Colonic mucosa (tissue), 4 donors: ENCODE data around the gene SAMD13. TPM values are rescaled to one million over a fixed set of nuclear protein-coding genes. Genes with fewer than 3 reads are reported as not detected.
A peak's percentile ranks its signal among the peaks of the same experiment; 100 is the strongest.

ENCODE experiments used
- DNase-seq: peaks from one replicate; pipeline ENCODE4 v3.0.0-alpha.2; 2020
- H3K27ac ChIP-seq: fragments of 200-600 bp; one replicate; pipeline ENCODE4 v1.8.0; 2021
- H3K27me3 ChIP-seq: fragments of 200-600 bp; one replicate; pipeline ENCODE4 v1.8.0; 2021
- H3K36me3 ChIP-seq: fragments of 200-600 bp; one replicate; pipeline ENCODE4 v1.8.0; 2021
- H3K4me1 ChIP-seq: fragments of 200-600 bp; one replicate; pipeline ENCODE4 v1.8.0; 2021; ENCODE audit warnings: mild to moderate bottlenecking
- H3K4me3 ChIP-seq: fragments of 200-600 bp; one replicate; pipeline ENCODE4 v1.8.0; 2021
- H3K9ac ChIP-seq, 2 donors: one replicate each; pipeline ENCODE4 v1.7.0; 2013; ENCODE audit warnings: control low read depth in 2 of 2, low read depth in 2 of 2, low read length in 2 of 2
- H3K9me3 ChIP-seq: fragments of 200-600 bp; one replicate; pipeline ENCODE4 v1.8.0; 2021
- intact Hi-C: fragments of 100-400 bp; cut with DNase I; formaldehyde crosslinking; loops from one replicate; pipeline ENCODE4 v1.14.1; 2022
- total RNA-seq, 2 donors: library from RNA; stranded (reverse); fragmentation: NEBNext Ultra II Directional in 1 of 2; extraction: Animal tissue kit (Norgen Biotek cat#: 25700) in 1 of 2; gene quantifications; one replicate each; pipeline ENCODE4 v1.2.1, GENCODE V29; 2021
- TF ChIP-seq, protein P1 (sequence below): fragments of 200-600 bp; IDR thresholded peaks from one replicate; pipeline ENCODE4 v1.8.0; 2022; ENCODE audit warnings: antibody characterized with exemption, mild to moderate bottlenecking
- donor health status: healthy.
- donor health status: DM: no; HTN: no; CAD: no.
- donor health status: DM: no; HTN: no; CAD: no.

Gene SAMD13
- total RNA-seq, 2 donors from 2014 or later, result 22.2 to 31.0 TPM

DNA sequence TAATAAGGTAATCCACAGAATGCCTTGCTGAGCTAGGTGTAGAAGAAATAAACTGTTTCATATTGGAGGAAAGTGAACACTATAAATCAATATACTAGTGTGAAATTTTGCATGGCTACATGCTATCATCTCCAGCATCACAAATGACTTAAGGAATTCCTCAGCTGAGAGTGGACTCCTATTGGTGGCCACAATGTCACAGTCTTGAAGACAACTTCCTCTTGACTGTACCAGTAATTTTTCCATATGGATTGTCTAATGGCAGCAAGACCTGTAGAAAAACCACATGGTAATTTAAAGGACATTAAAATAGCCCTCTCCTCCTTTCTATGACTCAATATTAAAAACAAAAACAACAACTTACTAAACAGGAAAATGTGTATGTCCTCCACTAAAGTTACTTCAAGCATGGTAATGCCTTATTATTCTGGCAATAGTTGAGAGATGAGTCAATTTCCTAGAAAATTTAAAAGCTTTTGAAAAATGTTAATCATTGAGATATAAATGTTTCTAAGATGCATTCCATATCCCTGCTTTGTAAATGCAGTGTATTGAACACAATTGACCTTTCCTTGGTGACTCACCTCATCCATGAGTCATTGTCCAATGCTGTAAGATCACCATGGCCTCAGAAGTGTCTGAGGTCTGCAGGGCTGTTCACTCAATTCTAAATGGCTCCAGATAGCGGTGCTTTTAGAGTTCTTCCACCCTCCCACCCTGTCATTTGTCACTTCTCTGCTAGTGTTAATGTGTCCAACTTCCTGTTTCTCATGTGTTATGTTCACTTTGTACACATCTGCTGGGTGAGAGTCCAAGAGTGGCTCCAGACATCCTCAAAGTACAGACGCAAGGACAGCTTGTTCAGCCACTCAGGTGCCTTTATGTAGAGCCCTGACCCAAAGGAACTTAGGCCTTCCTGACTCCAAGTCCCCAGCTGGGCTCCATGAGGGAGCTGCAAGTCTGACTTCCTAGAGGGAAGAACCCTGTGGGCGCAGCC lies 64.0 kb downstream of the SAMD13 start:
- H3K4me3 ChIP-seq, result no peak overlapping the region
- H3K9me3 ChIP-seq, result no peaks in the 10 kb centered on the region
- H3K36me3 ChIP-seq, result no peaks in the 10 kb centered on the region
- H3K4me1 ChIP-seq, result peaks cover 5% of the 10 kb centered on the region
- no peaks in the 10 kb centered on the region for H3K27me3 ChIP-seq
- intact Hi-C loops, result no loop called here
- TF ChIP-seq, protein P1, sequence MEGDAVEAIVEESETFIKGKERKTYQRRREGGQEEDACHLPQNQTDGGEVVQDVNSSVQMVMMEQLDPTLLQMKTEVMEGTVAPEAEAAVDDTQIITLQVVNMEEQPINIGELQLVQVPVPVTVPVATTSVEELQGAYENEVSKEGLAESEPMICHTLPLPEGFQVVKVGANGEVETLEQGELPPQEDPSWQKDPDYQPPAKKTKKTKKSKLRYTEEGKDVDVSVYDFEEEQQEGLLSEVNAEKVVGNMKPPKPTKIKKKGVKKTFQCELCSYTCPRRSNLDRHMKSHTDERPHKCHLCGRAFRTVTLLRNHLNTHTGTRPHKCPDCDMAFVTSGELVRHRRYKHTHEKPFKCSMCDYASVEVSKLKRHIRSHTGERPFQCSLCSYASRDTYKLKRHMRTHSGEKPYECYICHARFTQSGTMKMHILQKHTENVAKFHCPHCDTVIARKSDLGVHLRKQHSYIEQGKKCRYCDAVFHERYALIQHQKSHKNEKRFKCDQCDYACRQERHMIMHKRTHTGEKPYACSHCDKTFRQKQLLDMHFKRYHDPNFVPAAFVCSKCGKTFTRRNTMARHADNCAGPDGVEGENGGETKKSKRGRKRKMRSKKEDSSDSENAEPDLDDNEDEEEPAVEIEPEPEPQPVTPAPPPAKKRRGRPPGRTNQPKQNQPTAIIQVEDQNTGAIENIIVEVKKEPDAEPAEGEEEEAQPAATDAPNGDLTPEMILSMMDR, result no peak
- H3K27ac ChIP-seq, result peak overlapping the region; percentile 31
- peak; percentile 34 for DNase-seq
- H3K9ac ChIP-seq, result no peak overlapping the region

DNA sequence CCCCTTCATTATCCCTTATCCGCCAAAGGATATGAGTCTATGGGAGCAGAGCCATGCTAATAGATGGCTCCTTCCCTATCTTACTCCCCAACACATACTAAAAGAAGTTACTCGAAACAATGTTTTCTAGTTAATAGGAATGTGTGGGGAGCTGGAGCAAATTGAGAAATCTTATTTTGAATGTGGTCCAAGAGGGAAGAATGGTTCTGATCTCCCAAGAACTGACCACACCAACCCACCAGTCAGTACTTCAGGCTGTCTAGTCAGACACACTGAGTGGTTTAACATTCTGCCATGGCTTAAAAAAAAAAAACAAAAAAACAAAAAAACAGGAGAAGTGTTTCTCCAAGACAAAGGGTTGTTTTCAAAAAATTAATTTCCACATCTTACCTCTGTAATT lies 65.3 kb downstream of the SAMD13 start:
- H3K27ac ChIP-seq, result no peak overlapping the region
- no peak for DNase-seq
- TF ChIP-seq, protein P1, result no peak
- peaks cover 5% of the 10 kb centered on the region for H3K4me1 ChIP-seq
- H3K9me3 ChIP-seq, result no peaks in the 10 kb centered on the region
- H3K36me3 ChIP-seq, result no peaks in the 10 kb centered on the region
- H3K27me3 ChIP-seq, result no peaks in the 10 kb centered on the region
- no peak overlapping the region for H3K4me3 ChIP-seq
- intact Hi-C loops, result no loop called here
- H3K9ac ChIP-seq, result no peak overlapping the region

DNA sequence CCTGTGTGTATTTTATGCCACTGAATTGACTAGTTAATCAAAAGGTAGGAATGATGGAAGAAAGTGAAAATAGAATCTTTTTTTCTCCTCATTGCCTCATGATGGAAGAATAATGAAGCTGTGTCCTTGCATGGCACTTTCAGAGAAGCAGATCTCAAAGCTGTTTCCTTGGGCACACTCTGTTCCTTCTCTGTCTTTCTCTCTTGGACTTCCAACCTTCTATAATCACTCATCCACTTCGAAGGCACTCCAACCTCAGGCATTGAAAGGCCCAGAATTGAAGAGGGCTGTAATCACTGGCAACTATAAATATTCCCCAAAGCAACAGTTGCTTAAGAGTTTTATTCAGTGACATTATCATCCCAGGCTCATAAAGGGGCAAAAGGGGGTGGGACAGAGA lies 65.7 kb downstream of the SAMD13 start:
- Histone ChIP-seq H3K9me3 (no peaks in the 10 kb centered on the region), H3K27me3 (no peaks in the 10 kb centered on the region), H3K9ac (no peak overlapping the region), H3K36me3 (no peaks in the 10 kb centered on the region), H3K4me1 (peaks cover 5% of the 10 kb centered on the region), H3K27ac (no peak overlapping the region), H3K4me3 (no peak overlapping the region)
- intact Hi-C loops, result no loop called here
- TF ChIP-seq, protein P1, result no peak
- DNase-seq, result no peak

DNA sequence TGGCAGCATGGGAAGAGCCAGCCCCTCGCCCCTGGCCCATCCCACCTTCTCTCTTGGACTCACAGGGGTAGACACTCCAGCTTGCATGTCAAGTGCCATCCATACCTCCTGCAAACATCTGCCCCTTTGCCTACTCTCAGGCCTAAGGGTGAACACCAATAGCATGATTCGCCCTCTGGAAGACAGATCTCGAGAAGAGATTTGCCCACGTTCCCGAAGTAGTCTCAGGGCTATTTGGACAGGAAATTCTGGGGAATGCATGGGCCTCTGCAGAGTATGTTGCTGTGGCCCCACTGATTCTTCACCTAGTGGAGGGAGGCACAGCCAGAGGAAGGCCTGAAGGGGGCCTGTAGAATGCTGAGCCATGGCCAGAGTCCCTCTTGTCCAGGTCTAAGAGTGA lies 66.9 kb downstream of the SAMD13 start:
- no peak for DNase-seq
- no peak overlapping the region for H3K4me3 ChIP-seq
- TF ChIP-seq, protein P1, result no peak
- H3K9me3 ChIP-seq, result no peaks in the 10 kb centered on the region
- no peak overlapping the region for H3K9ac ChIP-seq
- no peaks in the 10 kb centered on the region for H3K36me3 ChIP-seq
- H3K27ac ChIP-seq, result no peak overlapping the region
- H3K4me1 ChIP-seq, result peaks cover 5% of the 10 kb centered on the region
- intact Hi-C loops, result no loop called here
- H3K27me3 ChIP-seq, result no peaks in the 10 kb centered on the region

DNA sequence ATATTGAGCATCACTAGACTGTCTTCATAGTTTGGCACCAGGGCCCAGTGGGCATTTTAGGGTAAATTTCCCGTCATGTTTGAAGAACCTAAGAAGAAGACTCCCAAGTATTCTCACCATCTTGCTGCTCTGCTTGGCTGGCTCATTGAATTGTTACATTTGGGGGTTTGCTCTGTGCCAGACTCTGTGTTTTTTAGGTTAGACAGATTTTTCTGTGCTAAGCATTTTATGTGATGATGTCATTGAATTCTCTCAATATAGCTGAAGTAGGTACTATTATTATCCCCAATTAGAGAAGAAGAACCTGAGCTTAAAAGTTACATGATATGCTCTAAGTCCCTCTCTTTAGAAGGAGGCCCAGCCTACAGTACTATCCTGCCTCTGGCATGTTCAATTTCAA lies 68.8 kb downstream of the SAMD13 start:
- H3K36me3 ChIP-seq, result no peaks in the 10 kb centered on the region
- TF ChIP-seq, protein P1, result no peak
- no peaks in the 10 kb centered on the region for H3K27me3 ChIP-seq
- H3K9me3 ChIP-seq, result no peaks in the 10 kb centered on the region
- no peak overlapping the region for H3K9ac ChIP-seq
- H3K27ac ChIP-seq, result no peak overlapping the region
- intact Hi-C loops, result no loop called here
- no peak overlapping the region for H3K4me3 ChIP-seq
- peaks cover 5% of the 10 kb centered on the region for H3K4me1 ChIP-seq
- no peak for DNase-seq
